Dedifferentiated amniotic fluid mesenchymal stem cell (primary cell): ENCODE measurements around the gene PITPNM2.
A peak's percentile ranks its signal among the peaks of the same experiment; 100 is the strongest.
"Not testable (repeated sequence)": the region's sequence is repeated elsewhere in the genome, so short reads cannot be mapped to it uniquely, and the experiment has no call there.

ENCODE experiments used
- DNase-seq: peaks from one replicate; pipeline ENCODE4 v3.0.0-alpha.2; 2016; ENCODE audit errors: extremely low spot score

Gene PITPNM2

GRCh38 chr12:123120452-123121166 is 30.3 kb downstream of the PITPNM2 start:
- DNase-seq = no peak

GRCh38 chr12:123119808-123120207 is 31.1 kb downstream of the PITPNM2 start:
- no peak for DNase-seq

GRCh38 chr12:123118497-123118896 is 32.4 kb downstream of the PITPNM2 start:
- no peak for DNase-seq

- DNase-seq = peak; percentile 93
Measured at GRCh38 chr12:123115409-123116121, 35.3 kb downstream of the PITPNM2 start.

- DNase-seq = no peak
Measured at GRCh38 chr12:123114304-123115083, 36.4 kb downstream of the PITPNM2 start.

GRCh38 chr12:123113026-123113425 is 37.9 kb downstream of the PITPNM2 start:
- DNase-seq = no peak

- DNase-seq = no peak
Measured at GRCh38 chr12:123111498-123112165, 39.3 kb downstream of the PITPNM2 start.

- no peak for DNase-seq
Measured at GRCh38 chr12:123109319-123109772, 41.5 kb downstream of the PITPNM2 start.

- DNase-seq = no peak
Measured at GRCh38 chr12:123108682-123109066, 42.2 kb downstream of the PITPNM2 start.

- no peak for DNase-seq
Measured at GRCh38 chr12:123107926-123108681, 42.8 kb downstream of the PITPNM2 start.

GRCh38 chr12:123106640-123107359 is 44.1 kb downstream of the PITPNM2 start:
- DNase-seq = no peak

GRCh38 chr12:123105211-123105826 is 45.6 kb downstream of the PITPNM2 start:
- no peak for DNase-seq

GRCh38 chr12:123104809-123105208 is 46.1 kb downstream of the PITPNM2 start:
- DNase-seq = no peak

GRCh38 chr12:123104094-123104493 is 46.8 kb downstream of the PITPNM2 start:
- not testable (repeated sequence) for DNase-seq

- no peak for DNase-seq
Measured at GRCh38 chr12:123102781-123103503, 47.9 kb downstream of the PITPNM2 start.

GRCh38 chr12:123102366-123102765 is 48.5 kb downstream of the PITPNM2 start:
- no peak for DNase-seq

GRCh38 chr12:123101526-123101925 is 49.4 kb downstream of the PITPNM2 start:
- DNase-seq = no peak
